ENCODE data around the gene INPP5J. TPM values are rescaled to one million over a fixed set of nuclear protein-coding genes. Genes with fewer than 3 reads are reported as not detected.

The INPP5J gene
- total RNA-seq, 3 donors from 2014 or later (not counting 1 experiment from before 2014, with no cell fraction given) = not detected

DNA sequence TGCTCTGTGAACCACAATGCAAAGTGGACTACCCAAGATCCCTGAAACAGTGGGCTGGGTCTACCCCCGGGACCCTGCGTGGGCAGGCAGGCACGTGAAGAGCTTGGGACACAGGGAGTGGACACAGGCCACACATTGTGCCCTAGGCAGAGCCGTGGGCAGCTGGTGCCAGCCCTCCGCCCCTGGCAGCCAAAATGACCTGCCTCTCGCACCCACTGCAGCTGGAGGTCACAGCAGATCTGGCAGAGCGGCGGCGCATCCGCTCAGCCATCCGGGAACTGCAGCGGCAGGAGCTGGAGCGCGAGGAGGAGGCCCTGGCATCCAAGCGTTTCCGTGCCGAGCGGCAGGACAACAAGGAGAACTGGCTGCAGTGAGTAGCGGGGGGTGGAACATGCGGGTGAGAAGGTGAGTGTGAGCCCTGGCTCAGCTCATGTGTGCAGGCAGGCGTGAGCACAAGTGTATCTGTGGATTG, 35.0 kb upstream of the INPP5J start:
- WGBS (ENCODE audit: insufficient coverage) = 97% methylated on average over 21 of the region's 21 CpGs
- Mint-ChIP-seq H3K36me3 (no peaks in the 10 kb centered on the region), H3K4me1 (peaks cover 6 to 18% of the 10 kb centered on the region in 2 donors), H3K9me3 (no peaks in the 10 kb centered on the region), H3K27ac (no peak overlapping the region), H3K4me3 (no peak overlapping the region), H3K27me3 (ENCODE audit: low read depth in 2 of 2) (no peaks in the 10 kb centered on the region)
- ATAC-seq (no peak), DNase-seq (no peak)
- no peaks in the 10 kb centered on the region for H3K9me3 ChIP-seq (ENCODE audit: control insufficient read depth, insufficient read depth, low read length)
- H3K27me3 ChIP-seq (ENCODE audit: control insufficient read depth, insufficient read depth, low read length) = no peaks in the 10 kb centered on the region
- no peaks in the 10 kb centered on the region for H3K36me3 ChIP-seq (ENCODE audit: control insufficient read depth, insufficient read depth, low read length)
- intact Hi-C loops (cut with micrococcal nuclease) = loop anchor here (10.0 kb wide), 1 partner anchor 1387 kb away; the partner anchor contains the start of gene FBXO7
- H3K27ac ChIP-seq (ENCODE audit: low read length) = no peak overlapping the region
- no peak overlapping the region for H3K4me3 ChIP-seq (ENCODE audit: low read length)
- TF ChIP-seq, protein P1, sequence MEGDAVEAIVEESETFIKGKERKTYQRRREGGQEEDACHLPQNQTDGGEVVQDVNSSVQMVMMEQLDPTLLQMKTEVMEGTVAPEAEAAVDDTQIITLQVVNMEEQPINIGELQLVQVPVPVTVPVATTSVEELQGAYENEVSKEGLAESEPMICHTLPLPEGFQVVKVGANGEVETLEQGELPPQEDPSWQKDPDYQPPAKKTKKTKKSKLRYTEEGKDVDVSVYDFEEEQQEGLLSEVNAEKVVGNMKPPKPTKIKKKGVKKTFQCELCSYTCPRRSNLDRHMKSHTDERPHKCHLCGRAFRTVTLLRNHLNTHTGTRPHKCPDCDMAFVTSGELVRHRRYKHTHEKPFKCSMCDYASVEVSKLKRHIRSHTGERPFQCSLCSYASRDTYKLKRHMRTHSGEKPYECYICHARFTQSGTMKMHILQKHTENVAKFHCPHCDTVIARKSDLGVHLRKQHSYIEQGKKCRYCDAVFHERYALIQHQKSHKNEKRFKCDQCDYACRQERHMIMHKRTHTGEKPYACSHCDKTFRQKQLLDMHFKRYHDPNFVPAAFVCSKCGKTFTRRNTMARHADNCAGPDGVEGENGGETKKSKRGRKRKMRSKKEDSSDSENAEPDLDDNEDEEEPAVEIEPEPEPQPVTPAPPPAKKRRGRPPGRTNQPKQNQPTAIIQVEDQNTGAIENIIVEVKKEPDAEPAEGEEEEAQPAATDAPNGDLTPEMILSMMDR (IDR thresholded peaks at IDR 0.05) = no peak
- peaks cover 24% of the 10 kb centered on the region for H3K4me1 ChIP-seq (ENCODE audit: control insufficient read depth, insufficient read depth, low read length)

DNA sequence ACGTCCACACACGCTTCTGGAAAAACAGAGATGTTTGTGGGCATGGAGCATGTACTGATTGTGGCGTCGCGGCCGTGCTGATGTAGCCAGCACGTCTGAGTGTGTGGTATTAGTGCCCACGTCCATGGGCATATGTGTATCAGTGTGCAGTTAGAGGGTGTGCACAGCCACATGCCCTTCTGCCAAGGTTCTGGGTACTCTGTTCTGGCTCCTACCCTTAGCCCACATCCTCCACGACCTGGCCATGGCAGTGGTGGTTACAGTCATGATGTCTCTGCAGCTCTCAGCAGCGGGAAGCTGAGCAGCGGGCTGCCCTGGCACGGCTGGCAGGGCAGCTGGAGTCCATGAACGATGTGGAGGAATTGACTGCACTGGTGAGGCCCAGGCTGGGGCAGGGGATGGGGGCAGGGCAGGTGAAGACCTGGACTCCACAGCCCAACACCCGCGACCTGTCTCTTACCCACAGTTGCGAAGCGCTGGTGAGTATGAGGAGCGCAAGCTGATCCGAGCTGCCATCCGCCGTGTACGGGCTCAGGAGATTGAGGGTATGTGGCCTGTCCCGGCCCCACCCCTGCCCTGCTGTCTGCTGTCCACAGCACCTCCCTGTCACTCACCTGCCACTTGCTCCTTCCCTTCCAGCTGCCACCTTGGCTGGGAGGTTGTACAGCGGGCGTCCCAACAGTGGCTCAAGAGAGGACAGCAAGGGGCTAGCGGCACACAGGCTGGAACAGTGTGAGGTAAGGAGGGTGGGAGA, 34.4 kb upstream of the INPP5J start:
- no peak for DNase-seq
- Histone ChIP-seq H3K4me1 (ENCODE audit: control insufficient read depth, insufficient read depth, low read length) (peaks cover 23% of the 10 kb centered on the region), H3K27me3 (ENCODE audit: control insufficient read depth, insufficient read depth, low read length) (no peaks in the 10 kb centered on the region), H3K36me3 (ENCODE audit: control insufficient read depth, insufficient read depth, low read length) (no peaks in the 10 kb centered on the region), H3K27ac (ENCODE audit: low read length) (no peak overlapping the region), H3K9me3 (ENCODE audit: control insufficient read depth, insufficient read depth, low read length) (no peaks in the 10 kb centered on the region), H3K4me3 (ENCODE audit: low read length) (no peak overlapping the region)
- WGBS (ENCODE audit: insufficient coverage) = 96% methylated on average over 26 of the region's 26 CpGs
- Mint-ChIP-seq H3K4me3 (no peak overlapping the region), H3K27ac (no peak overlapping the region), H3K4me1 (peaks cover 6 to 14% of the 10 kb centered on the region in 2 donors), H3K36me3 (no peaks in the 10 kb centered on the region), H3K9me3 (no peaks in the 10 kb centered on the region), H3K27me3 (ENCODE audit: low read depth in 2 of 2) (no peaks in the 10 kb centered on the region)
- ATAC-seq = no peak
- TF ChIP-seq, protein P1 (IDR thresholded peaks at IDR 0.05) = no peak
- intact Hi-C loops (cut with micrococcal nuclease) = loop anchor here (10.0 kb wide), 1 partner anchor 1386 kb away; the partner anchor contains the start of gene FBXO7

DNA sequence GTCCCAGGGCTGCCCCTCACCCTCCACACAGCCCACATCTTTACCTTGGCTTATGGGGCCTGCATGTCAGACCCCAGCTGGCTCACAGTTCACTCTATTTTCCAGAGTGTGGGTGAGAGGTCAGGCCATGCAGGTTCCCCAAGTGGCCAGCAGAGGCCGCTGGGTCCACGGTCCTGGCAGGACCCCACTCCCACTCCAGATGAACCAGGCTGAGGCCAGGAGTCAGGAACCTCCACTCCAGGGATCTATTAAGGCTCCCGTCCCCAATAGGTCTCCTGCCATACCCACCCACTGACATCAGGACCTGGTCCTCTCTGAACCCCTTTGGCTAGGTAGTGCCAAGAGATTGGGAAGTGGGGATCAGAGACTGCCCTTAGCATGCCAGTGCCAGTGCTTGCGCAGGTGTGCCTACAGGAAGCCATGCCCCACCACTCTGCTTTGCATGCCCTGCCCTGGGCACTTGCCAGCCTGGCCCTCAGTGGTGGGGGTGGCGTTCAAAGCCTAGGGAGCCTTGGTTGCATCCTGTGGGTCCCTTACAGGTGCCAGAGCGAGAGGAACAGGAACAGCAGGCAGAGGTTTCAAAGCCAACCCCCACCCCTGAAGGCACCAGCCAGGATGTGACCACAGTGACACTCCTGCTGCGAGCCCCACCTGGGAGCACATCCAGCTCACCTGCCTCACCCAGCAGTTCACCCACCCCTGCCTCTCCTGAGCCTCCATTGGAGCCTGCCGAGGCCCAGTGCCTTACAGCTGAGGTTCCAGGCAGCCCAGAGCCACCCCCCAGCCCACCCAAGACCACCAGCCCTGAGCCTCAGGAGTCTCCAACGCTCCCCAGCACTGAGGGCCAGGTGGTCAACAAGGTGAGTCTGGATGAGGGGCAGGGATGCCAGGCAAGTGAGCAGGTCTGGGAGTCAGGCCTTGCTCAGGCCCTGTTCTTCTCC, 33.3 kb upstream of the INPP5J start:
- peak in 1 of 2 donors; percentile 65 for DNase-seq
- no peaks in the 10 kb centered on the region for H3K9me3 Mint-ChIP-seq

More for the DNA sequence above, 33.3 kb upstream of the INPP5J start:
- WGBS (ENCODE audit: insufficient coverage) = 75% methylated on average over 8 of the region's 9 CpGs
- Mint-ChIP-seq H3K4me1 (peaks cover 1 to 6% of the 10 kb centered on the region in 2 donors), H3K27me3 (ENCODE audit: low read depth in 2 of 2) (no peaks in the 10 kb centered on the region), H3K36me3 (no peaks in the 10 kb centered on the region), H3K4me3 (no peak overlapping the region), H3K27ac (no peak overlapping the region)
- Histone ChIP-seq H3K27me3 (ENCODE audit: control insufficient read depth, insufficient read depth, low read length) (no peaks in the 10 kb centered on the region), H3K36me3 (ENCODE audit: control insufficient read depth, insufficient read depth, low read length) (no peaks in the 10 kb centered on the region), H3K9me3 (ENCODE audit: control insufficient read depth, insufficient read depth, low read length) (no peaks in the 10 kb centered on the region), H3K4me1 (ENCODE audit: control insufficient read depth, insufficient read depth, low read length) (peaks cover 14% of the 10 kb centered on the region), H3K27ac (ENCODE audit: low read length) (no peak overlapping the region), H3K4me3 (ENCODE audit: low read length) (no peak overlapping the region)
- TF ChIP-seq, protein P1 (IDR thresholded peaks at IDR 0.05) = peak; percentile 47
- intact Hi-C loops (cut with micrococcal nuclease) = loop anchor here (1.0 to 10.0 kb wide), 2 partner anchors 142 to 1385 kb away; partner anchors contain the start of gene FBXO7
- no peak for ATAC-seq
